ENCODE results near the gene ZFP64.
A peak's percentile ranks its signal among the peaks of the same experiment; 100 is the strongest.
"Not testable (repeated sequence)": the region's sequence is repeated elsewhere in the genome, so short reads cannot be mapped to it uniquely, and the experiment has no call there.

ZFP64 gene

DNA sequence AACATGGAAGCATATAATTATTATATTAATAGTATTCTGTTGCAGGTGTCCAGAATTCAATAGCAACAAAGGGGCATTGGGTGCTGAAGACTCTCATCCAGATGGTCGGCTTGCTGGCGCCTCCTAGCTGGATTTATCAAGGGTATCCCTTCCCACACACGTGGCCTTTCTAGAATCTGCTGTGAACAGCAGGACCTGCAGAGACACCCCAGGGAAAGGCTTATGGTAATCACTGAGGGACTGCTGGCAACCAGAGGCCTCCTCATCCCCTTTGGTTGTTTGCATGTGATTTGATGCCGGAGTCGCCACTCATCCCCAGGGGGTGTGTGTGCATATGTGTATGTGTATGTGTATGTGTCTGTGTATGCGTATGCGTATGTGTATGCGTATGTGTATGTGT lies 20.6 kb downstream of the ZFP64 start:
- in situ Hi-C loops (cut with HindIII; ENCODE audit: low pct_ligation_motif_present, low pct_unique_long_range_greater_than_20kb, low sequenced_read_pairs), result no loop called here
- no peak for DNase-seq

DNA sequence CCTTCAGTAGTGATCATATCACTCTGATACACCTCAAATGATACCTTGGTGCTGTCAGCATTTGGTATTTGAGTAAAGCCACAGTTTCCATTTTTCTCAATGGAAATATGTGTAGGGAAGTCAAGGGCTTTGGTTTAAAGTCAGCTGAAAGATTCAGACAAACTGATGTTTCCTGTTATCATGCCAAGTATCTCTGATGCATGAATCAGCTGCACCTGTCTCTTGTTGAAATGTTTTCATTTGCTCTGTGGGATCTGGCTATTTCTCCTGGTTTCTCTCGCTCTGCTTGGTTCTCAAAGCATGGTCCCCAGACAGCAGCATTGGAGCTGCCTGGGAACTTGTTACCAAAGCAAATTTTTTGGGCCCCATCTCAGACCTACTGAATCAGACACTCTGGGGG lies 23.5 kb downstream of the ZFP64 start:
- in situ Hi-C loops (cut with HindIII; ENCODE audit: low pct_ligation_motif_present, low pct_unique_long_range_greater_than_20kb, low sequenced_read_pairs), result no loop called here
- no peak for DNase-seq

DNA sequence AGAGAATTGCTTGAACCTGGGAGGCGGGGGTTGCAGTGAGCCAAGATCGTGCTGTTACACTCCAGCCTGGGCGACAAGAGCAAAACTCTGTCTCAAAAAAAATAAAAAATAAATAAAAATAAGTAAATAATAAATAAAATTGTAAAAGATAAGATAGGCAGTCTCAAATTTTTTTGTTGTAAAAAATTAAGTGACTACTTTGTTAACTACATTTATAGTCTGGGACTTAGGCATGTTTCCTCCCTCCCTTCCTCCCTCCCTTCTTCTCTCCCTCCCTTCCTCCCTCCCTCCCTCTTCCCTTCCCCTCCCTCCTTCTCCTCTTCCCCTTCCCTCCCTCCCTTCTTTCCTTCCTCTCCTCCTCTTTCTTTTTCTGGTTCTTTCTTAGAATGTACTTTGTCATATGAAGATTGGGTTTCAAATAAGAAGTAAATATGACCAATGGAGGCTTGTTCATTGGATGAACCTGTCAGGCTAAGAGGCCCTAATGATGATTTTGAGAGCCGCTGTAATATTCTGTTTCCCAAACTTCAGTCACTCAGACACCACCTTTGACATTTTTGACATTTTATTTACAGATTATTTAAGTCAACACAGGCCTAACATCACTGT lies 24.2 kb downstream of the ZFP64 start:
- in situ Hi-C loops (cut with HindIII; ENCODE audit: low pct_ligation_motif_present, low pct_unique_long_range_greater_than_20kb, low sequenced_read_pairs), result no loop called here
- no peak for DNase-seq

DNA sequence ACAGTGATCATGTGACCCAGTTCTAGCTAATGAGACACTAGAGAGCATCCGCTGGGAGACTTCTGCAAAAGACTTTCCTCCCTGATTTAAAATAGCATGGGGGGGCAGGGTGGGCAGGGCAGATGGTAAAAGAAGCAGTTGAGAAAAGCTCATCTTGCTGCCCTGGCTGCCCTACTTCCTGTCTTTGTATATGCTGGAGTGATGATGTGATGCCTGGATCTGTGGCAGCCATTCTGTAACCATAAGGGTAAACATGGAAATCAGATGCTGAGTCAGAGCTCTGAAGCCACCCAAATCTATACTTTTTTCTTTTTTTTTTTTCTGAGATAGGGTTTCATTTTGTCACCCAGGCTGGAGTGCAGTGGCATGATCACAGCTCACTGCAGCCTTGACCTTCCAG lies 25.4 kb downstream of the ZFP64 start:
- in situ Hi-C loops (cut with HindIII; ENCODE audit: low pct_ligation_motif_present, low pct_unique_long_range_greater_than_20kb, low sequenced_read_pairs), result no loop called here
- DNase-seq, result no peak

DNA sequence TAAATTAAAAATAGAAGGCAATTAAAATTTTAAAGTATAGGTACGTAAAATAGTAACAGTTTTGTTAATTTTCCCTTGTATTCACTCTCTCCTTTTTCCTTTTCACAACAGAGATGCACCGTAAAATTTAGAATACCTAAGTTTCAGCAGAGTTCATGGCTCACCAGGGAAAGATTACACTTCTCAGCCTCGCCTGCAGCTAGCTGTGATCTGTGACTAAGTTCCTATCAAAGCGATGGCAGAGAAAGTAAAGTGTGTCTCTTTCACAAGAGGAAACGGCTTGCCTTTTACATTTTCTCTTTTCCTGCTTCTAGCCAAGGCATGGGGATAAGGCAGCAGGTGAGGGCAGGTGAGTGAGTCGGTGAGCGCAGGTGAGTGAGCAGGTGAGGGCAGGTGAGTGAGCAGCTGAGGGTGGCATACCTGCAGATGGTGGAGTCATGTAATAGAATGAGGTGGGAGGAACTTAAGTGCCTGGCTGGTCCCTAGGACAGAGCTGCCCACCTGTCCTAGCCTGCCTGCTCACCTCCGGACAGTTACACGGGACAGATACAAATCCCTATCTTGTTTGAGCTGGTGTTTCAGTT lies 30.9 kb downstream of the ZFP64 start:
- in situ Hi-C loops (cut with HindIII; ENCODE audit: low pct_ligation_motif_present, low pct_unique_long_range_greater_than_20kb, low sequenced_read_pairs), result no loop called here
- DNase-seq, result no peak

DNA sequence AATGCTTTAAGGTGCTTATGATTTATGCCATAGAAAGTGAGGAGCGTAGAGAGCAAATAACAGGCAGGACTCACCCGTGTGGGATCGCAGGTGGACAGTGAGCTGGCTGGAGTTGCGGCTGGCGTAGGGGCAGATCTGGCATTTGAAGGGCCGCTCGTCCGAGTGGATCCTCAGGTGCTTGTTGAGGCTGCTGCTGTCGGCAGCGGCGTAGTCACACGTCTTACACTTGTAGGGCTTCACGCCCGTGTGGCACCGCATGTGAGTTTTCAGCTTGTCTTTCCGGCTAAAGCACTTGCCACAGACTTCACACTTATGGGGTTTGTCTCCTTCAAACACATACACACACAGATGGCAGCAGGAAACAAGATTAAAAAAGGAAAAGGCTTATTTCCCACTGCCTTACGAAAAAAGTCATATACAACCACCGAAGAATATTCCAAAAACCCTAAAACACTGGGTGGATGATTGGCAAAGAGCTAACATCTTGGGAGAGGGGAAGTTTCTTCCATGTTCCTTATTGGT lies 31.5 kb downstream of the ZFP64 start:
- DNase-seq, result no peak
- in situ Hi-C loops (cut with HindIII; ENCODE audit: low pct_ligation_motif_present, low pct_unique_long_range_greater_than_20kb, low sequenced_read_pairs), result no loop called here

DNA sequence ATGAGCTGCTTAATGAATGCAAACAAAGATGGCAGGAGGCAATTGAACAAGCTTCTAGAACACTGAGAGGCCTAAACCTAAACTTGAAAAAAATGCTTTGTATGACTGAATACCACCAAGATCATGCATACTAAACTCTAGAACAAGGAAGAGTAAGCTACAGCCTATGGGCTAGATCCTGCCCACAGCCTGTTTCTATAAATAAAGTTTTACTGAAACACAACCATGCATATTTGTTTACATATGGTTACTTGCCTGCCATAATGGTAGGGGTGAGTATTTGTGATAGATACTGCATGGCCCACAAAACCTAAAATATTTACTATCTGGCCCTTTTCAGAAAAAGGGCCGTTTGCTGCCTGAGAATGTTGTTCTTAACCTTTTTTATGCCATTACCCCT lies 37.0 kb downstream of the ZFP64 start:
- no peak for DNase-seq
- in situ Hi-C loops (cut with HindIII; ENCODE audit: low pct_ligation_motif_present, low pct_unique_long_range_greater_than_20kb, low sequenced_read_pairs), result no loop called here

DNA sequence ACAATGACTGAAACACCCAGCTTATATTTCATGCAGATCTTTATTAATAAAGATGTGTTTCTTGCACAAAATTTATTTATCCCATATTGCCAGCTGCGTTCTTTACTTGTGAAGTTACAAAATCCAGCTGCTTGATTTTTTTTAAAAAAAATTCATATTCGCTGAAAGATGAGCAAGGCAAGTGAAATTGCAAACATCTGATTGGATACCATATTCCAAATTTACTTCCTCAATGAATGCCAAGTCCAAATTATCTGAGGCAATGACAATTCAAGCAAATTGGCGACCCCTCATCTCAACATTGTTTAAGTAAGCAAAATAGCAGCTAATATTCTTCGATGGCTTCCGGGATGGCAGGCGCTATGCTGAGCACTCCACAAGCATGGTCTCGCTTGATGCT lies 37.7 kb downstream of the ZFP64 start:
- in situ Hi-C loops (cut with HindIII; ENCODE audit: low pct_ligation_motif_present, low pct_unique_long_range_greater_than_20kb, low sequenced_read_pairs), result no loop called here
- DNase-seq, result no peak

DNA sequence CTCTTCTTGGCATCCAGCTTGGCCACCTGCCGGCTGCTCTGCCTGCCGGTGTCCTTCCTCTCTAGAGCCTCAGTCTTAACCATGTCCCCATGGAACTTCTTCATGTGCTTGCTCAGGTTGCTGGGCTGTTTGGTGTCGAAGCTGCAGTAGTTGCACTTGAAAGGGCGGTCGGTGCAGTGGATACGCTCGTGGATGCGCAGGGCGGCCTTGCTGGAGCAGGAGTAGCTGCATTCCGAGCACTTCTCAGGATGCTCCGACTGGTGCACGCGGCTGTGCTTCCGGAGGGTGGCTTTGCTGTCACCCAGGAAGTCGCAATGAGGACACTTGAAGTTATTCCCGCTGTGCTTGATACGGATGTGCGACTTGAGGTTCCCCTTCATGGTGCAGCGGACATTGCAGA lies 38.7 kb downstream of the ZFP64 start:
- DNase-seq, result no peak
- in situ Hi-C loops (cut with HindIII; ENCODE audit: low pct_ligation_motif_present, low pct_unique_long_range_greater_than_20kb, low sequenced_read_pairs), result no loop called here

DNA sequence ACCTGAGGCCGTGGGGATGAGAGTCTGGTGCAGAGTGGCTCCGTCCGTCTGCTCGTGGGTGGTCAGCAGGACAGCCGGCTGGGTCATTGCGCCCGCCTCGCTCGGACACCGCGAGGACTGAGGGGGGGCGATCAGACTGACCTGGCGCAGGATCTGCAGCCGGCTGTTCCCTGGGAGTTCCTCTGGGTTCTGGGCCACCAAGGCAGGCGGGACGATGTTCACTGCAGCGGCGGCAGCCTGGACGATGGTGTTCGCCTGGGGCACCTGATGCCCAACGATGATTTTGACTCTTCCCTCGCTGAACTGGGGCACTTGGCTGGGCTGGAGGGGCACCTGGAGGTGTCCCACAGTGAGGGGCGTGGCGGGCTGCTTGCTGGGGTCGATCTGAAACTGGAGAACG lies 39.2 kb downstream of the ZFP64 start:
- in situ Hi-C loops (cut with HindIII; ENCODE audit: low pct_ligation_motif_present, low pct_unique_long_range_greater_than_20kb, low sequenced_read_pairs), result no loop called here
- DNase-seq, result no peak

DNA sequence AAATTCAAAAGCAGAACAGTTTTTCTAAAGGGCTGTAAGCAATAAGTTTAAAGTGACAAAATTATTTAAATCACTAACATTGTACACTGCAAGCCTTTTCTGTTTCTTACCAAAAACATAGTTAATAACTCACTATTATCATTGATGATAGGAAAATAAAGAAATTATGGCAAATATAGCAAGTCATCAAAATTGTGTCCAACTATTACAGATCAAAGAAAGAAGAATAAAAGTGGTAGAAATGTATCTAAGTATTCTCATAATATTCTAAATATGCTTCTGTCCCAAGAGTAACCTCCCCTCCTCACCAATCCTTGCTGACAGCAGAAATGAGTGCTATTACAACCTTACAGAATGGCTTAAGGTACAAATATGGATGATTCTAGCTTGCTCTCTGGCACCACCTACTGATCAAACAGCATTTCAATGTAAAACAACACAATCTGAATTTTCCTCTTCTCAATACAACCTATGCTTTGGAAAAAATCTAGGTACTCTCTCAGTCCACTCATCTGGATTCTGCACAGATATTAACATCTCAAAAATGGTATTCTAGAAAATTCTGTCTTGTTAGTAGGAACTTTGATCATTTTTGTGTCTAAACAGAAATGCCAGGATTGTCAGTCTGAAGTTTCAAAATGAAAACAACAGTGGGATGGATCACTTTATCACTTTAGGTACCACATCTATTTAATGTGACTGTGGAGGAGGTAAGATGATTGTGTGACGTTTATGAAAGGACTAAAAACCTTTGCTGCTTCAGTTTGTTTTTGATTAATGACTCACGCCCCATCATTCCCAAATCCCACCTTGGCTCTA lies 40.9 kb downstream of the ZFP64 start:
- peak; percentile 43 for DNase-seq
- in situ Hi-C loops (cut with HindIII; ENCODE audit: low pct_ligation_motif_present, low pct_unique_long_range_greater_than_20kb, low sequenced_read_pairs), result no loop called here

DNA sequence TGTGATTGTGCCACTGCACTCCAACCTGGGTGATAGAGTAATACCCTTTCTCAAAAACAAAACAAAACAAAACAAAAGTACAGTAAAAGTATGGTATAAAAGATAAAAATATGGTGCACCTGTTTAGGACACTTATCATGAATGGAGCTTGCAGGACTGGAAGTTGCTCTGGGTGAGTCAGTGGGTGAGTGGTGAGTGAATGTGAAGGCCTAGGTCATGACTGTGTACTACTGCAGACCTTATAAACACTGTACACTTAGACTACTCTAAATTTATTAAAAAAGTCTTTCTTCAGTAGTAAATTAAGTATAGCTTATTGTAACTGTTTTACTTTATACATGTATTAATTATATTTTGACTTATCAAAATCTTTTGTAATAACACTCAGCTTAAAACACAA lies 46.0 kb downstream of the ZFP64 start:
- in situ Hi-C loops (cut with HindIII; ENCODE audit: low pct_ligation_motif_present, low pct_unique_long_range_greater_than_20kb, low sequenced_read_pairs), result no loop called here
- no peak for DNase-seq

DNA sequence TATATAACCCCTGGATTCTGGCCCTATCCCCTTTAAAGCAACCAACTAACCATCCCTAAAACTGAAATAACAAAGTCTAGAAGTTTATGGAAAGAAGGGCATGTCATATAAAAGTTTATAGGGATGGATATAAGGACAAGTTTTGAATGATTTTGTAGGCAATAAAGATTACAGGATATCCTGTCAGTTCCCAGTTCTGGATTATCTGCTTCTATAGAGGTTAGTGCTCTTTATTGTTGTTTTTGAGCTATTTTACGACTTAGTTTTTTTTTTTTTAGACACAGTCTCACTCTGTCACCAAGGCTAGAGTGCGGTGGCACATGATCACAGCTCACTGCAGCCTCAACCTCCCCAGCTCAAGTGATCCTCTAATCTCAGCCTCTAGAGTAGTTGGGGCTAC lies 48.3 kb downstream of the ZFP64 start:
- in situ Hi-C loops (cut with HindIII; ENCODE audit: low pct_ligation_motif_present, low pct_unique_long_range_greater_than_20kb, low sequenced_read_pairs), result no loop called here
- no peak for DNase-seq

DNA sequence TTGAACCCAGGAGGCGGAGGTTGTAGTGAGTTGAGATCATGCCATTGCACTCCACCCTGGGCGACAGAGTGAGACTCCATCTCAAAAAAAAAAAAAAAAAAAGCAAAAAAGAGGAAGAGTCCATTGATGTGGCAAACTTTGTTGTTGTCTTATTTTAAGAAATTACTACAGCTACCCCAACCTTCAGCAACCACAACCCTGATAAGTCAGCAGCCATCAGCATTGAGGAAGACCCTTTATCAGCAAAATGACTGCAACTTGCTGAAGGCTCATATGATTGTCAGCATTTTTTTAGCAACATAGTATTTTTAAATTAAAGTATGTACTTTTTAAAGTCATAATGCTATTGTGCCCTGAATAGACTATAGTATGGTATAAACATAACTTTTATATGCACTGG lies 48.8 kb downstream of the ZFP64 start:
- in situ Hi-C loops (cut with HindIII; ENCODE audit: low pct_ligation_motif_present, low pct_unique_long_range_greater_than_20kb, low sequenced_read_pairs), result no loop called here
- no peak for DNase-seq

DNA sequence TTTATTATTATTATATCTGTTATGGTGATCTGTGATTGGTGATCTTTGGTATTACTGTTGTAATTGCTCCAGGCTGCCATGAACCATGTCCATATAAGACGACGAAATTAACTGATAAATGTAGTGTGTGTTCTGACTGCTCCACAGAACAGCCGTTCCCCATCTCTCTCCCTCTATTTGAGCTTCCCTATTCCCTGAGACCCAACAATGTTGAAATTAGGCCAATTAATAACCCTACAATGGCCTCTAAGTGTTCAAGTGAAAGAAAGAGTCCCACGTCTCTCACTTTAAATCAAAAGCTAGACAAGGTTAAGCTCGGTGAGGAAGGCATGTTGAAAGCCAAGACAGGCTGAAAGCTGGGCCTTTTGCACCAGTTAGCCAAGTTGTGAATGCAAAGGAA lies 51.6 kb downstream of the ZFP64 start:
- DNase-seq, result no peak
- in situ Hi-C loops (cut with HindIII; ENCODE audit: low pct_ligation_motif_present, low pct_unique_long_range_greater_than_20kb, low sequenced_read_pairs), result no loop called here

DNA sequence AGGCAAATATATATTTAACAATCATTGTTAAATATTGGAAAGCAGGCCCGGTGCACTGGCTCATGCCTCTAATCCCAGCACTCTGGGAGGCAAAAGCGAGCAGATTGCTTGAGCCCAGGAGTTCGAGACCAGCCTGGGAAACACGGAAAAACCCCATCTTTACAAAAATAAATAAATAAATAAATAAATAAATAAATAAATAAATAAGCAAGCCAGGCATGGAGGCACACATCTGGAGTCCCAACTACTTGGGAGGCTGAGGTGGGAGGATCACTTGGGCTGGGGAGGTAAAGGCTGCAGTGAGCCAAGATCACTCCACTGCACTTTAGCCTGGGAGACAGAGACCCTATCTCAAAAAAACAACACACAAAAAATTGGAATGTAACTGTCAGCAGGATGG lies 53.7 kb downstream of the ZFP64 start:
- in situ Hi-C loops (cut with HindIII; ENCODE audit: low pct_ligation_motif_present, low pct_unique_long_range_greater_than_20kb, low sequenced_read_pairs), result no loop called here
- no peak for DNase-seq

DNA sequence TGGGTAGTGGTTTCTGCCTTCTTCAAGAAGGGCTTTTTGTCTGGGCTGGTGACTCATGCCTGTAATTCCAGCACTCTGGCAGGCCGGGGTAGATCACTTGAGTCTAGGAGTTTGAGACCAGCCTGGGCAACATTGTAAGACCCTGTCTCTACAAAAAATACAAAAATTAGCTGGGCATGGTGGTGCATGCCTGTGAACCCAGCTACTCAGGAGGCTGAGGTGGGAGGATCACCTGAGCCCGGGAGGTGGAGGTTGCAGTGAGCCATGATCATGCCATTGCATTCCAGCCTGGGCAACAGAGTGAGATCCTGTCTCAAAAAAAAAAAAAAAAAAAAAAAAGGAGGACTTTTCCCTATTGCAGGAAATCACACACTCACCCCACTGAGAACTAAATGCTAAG lies 57.9 kb downstream of the ZFP64 start:
- in situ Hi-C loops (cut with HindIII; ENCODE audit: low pct_ligation_motif_present, low pct_unique_long_range_greater_than_20kb, low sequenced_read_pairs); DNase-seq: not testable (repeated sequence)

DNA sequence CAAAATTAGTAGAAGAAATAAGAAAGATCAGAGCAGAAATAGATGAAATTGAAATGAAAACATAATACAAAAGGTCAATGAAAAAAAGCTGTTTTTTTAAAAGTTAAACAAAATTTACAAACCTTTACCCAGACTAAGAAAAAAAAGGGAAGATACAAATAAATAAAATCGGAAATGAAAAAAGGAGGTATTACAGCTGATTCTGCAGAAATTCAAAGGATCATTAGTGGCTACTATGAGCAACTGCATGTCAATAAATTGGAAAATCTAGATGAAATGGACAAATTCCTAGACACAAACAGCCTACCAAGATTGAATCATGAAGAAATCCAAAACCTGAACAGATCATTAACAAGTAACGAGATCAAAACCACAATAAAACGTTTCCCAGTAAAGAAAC lies 59.2 kb downstream of the ZFP64 start:
- in situ Hi-C loops (cut with HindIII; ENCODE audit: low pct_ligation_motif_present, low pct_unique_long_range_greater_than_20kb, low sequenced_read_pairs), result no loop called here
- DNase-seq, result no peak

DNA sequence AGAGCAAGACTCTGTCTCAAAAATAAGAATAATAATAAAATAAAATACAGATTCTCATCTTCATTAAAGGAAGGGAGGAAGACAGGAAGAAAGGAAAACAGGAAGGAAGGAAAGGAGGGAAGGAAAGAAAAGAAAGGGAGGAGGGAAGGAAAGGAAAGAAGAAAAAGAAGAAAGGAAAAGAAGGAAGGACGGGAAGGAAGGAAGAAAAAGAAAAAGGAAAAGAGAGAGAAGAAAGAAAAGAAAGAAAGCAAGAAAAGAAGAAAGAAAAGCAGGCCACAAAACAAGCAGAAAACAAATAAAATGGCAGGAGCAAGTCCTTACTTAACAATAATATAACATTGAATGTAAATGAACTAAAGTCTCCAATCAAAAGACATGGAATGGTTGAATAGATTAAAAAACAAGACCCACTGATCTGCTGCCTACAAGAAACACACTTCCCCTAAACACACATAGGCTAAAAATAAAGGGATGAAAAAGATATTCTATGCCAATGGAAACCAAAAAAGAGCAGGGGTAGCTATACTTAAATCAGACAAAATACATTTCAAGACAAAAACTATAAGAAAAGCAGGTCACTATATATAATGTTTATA lies 60.4 kb downstream of the ZFP64 start:
- no peak for DNase-seq
- in situ Hi-C loops (cut with HindIII; ENCODE audit: low pct_ligation_motif_present, low pct_unique_long_range_greater_than_20kb, low sequenced_read_pairs), result no loop called here

All from ACHN (cell line).